ENCODE data around the gene VMAC.

Gene VMAC

GRCh38 chr19:5954293-5954692 lies 49.6 kb downstream of the VMAC start:
- DNase-seq, result no peak

- DNase-seq, result no peak
These were observed 50.9 kb downstream of the VMAC start for GRCh38 chr19:5955636-5955935.

- no peak for DNase-seq
These were observed 51.7 kb downstream of the VMAC start for GRCh38 chr19:5956323-5956722.

GRCh38 chr19:5956728-5957127 lies 52.1 kb downstream of the VMAC start:
- no peak for DNase-seq

- no peak for DNase-seq
These were observed 52.5 kb downstream of the VMAC start for GRCh38 chr19:5957170-5957569.

GRCh38 chr19:5958074-5958850 lies 53.6 kb downstream of the VMAC start:
- no peak for DNase-seq

GRCh38 chr19:5958851-5959122 lies 54.1 kb downstream of the VMAC start:
- no peak for DNase-seq

GRCh38 chr19:5959260-5960004 lies 54.8 kb downstream of the VMAC start:
- DNase-seq, result no peak

Data from CD4-positive, alpha-beta T cell treated with Interleukin-1 beta for 1 hour (primary cell).